Left lung (tissue), 10 donors: ENCODE measurements around the gene FAM168A. TPM values are rescaled to one million over a fixed set of nuclear protein-coding genes. Genes with fewer than 3 reads are reported as not detected.

Experiments
- ATAC-seq: fragments of 200-7000 bp; cut with Tn5 transposase; one replicate; pipeline ENCODE4 v1.9.1; 2020; ENCODE audit warnings: moderate library complexity
- DNase-seq, 4 donors: peaks; one replicate each; pipeline ENCODE4 v3.0.0-alpha.2; 2013 to 2020
- H3K27ac ChIP-seq, 2 donors: fragments of 200-600 bp; sonication (generic) in 1 of 2; one replicate each; pipeline versions ENCODE4 v1.5.0 to v1.8.0; 2020 to 2021
- H3K27me3 ChIP-seq, 2 donors: fragments of 200-600 bp; sonication (generic) in 1 of 2; one replicate each; pipeline versions ENCODE4 v1.5.0 to v1.8.0; 2020 to 2021
- H3K36me3 ChIP-seq, 2 donors: fragments of 200-600 bp; sonication (generic) in 1 of 2; one replicate each; pipeline versions ENCODE4 v1.5.0 to v1.8.0; 2020 to 2021
- H3K4me1 ChIP-seq, 2 donors: fragments of 200-600 bp; one replicate each; pipeline ENCODE4 v1.8.0; 2021
- H3K4me3 ChIP-seq, 2 donors: fragments of 200-600 bp; sonication (generic) in 1 of 2; one replicate each; pipeline versions ENCODE4 v1.5.0 to v1.8.0; 2020 to 2021; ENCODE audit warnings: mild to moderate bottlenecking in 1 of 2
- H3K9me3 ChIP-seq, 2 donors: fragments of 200-600 bp; sonication (generic) in 1 of 2; one replicate each; pipeline versions ENCODE4 v1.5.0 to v1.8.0; 2020 to 2021
- intact Hi-C, 2 donors: fragments of 100-400 bp; cut with DNase I; formaldehyde crosslinking; loops; one replicate each; pipeline versions ENCODE4 v1.11.2 to v1.14.2; 2022
- polyA plus RNA-seq, 6 donors: library from polyadenylated mRNA; unstranded; fragments of 120-200 nt; gene quantifications; one replicate each; pipeline ENCODE4 v1.2.1, GENCODE V29; 2013; ENCODE audit not compliant: insufficient read length in 6 of 6
- total RNA-seq, 2 donors: library from RNA; stranded (reverse); fragmentation: NEBNext Ultra II Directional; extraction: Animal tissue kit (Norgen Biotek cat#: 25700); gene quantifications; one replicate each; pipeline ENCODE4 v1.2.1, GENCODE V29; 2021
- TF ChIP-seq, protein P1 (sequence below), 2 donors: fragments of 200-600 bp; sonication (generic) in 1 of 2; IDR thresholded peaks; one replicate each; pipeline versions ENCODE4 v1.5.0 to v1.8.0; 2021; ENCODE audit warnings: antibody characterized with exemption in 2 of 2
- donor health status: DM: no; HTN: yes; CAD: no.
- donor health status: DM: no; HTN: no; CAD: no.

The FAM168A gene
- total and polyA plus RNA-seq, 8 donors: 28.2 to 43.9 (median 41.6) TPM

DNA sequence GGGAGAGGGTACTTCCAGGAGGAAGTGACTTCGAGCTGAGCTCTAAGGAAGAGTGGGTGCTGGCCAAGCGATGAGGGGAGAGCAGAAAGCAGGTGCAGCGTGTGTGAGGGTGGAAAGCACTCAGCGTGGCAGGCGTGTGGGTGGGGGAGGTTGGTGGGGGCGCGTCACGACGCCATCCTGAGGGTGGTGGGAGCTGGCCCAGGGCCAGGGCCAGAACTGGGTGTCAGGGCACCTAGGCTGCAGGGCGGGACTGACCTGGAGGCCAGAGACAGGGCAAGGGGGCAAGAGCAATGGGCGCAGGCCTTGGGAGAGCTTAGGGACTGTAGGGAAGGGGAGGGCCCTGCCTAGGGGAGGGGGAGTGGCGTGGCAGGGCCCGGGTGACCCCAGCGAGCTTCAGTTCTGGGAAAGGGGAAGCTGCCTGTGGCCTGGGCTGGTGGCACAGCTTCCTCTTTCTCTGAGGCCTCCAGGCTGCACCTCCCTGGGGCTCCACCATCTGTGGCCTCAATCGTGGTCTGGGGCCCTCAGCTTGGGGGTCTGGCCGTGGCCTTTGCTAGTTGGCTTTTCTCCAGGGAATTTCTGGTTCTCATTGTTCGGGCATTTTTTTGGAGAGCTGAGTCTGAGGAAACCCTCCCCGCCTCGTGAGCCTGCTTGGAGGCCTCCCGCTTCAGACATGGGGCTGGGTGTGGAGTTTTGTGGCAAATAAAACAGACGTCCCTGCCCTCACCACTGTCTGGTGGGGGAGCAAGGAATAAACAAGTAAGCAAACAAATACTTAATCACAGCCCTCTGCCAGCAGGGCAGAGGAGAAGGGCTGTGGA, 212.8 kb downstream of the FAM168A start:
- H3K9me3 ChIP-seq: no peaks in the 10 kb centered on the region
- peak overlapping the region in 1 of 2 donors; percentile 26 for H3K4me3 ChIP-seq
- ATAC-seq (peak; percentile 62), DNase-seq (peak in 3 of 4 donors; percentile 29 to 95 (median 91))
- H3K4me1 ChIP-seq: peaks cover 58 to 98% of the 10 kb centered on the region in 2 donors
- intact Hi-C loops: no loop called here
- TF ChIP-seq, protein P1, sequence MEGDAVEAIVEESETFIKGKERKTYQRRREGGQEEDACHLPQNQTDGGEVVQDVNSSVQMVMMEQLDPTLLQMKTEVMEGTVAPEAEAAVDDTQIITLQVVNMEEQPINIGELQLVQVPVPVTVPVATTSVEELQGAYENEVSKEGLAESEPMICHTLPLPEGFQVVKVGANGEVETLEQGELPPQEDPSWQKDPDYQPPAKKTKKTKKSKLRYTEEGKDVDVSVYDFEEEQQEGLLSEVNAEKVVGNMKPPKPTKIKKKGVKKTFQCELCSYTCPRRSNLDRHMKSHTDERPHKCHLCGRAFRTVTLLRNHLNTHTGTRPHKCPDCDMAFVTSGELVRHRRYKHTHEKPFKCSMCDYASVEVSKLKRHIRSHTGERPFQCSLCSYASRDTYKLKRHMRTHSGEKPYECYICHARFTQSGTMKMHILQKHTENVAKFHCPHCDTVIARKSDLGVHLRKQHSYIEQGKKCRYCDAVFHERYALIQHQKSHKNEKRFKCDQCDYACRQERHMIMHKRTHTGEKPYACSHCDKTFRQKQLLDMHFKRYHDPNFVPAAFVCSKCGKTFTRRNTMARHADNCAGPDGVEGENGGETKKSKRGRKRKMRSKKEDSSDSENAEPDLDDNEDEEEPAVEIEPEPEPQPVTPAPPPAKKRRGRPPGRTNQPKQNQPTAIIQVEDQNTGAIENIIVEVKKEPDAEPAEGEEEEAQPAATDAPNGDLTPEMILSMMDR (IDR thresholded peaks at IDR 0.05): no peak
- H3K27ac ChIP-seq: peak overlapping the region; percentile 85 to 95
- peaks cover 0 to 7% of the 10 kb centered on the region in 2 donors for H3K36me3 ChIP-seq
- no peaks in the 10 kb centered on the region for H3K27me3 ChIP-seq

DNA sequence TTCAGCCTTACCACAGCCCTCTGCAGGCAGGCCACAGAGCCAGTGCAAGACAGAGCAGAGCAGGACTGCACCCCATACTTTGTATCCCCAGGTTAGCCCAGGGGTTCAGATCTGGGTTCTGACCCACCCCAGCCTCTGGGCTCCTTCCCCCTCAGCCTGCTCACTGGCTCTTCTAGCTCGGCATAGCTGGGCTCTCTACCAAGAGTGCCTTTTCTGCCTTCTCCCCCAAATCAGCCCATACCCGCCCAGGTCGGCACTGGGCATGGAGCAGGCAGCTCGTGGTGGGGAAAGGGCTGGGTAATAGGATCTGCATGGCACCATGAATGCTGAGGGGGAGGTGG, 213.4 kb downstream of the FAM168A start:
- H3K27me3 ChIP-seq: no peaks in the 10 kb centered on the region
- H3K27ac ChIP-seq: peak overlapping the region; percentile 85 to 95
- H3K4me1 ChIP-seq: peaks cover 64 to 100% of the 10 kb centered on the region in 2 donors
- no peak overlapping the region for H3K4me3 ChIP-seq
- intact Hi-C loops: no loop called here
- TF ChIP-seq, protein P1 (IDR thresholded peaks at IDR 0.05): no peak
- H3K9me3 ChIP-seq: no peaks in the 10 kb centered on the region
- ATAC-seq (no peak), DNase-seq (no peak)
- peaks cover 0 to 7% of the 10 kb centered on the region in 2 donors for H3K36me3 ChIP-seq

GRCh38 chr11:73384125-73384441, 213.8 kb downstream of the FAM168A start:
- TF ChIP-seq, protein P1 (IDR thresholded peaks at IDR 0.05): no peak

DNA sequence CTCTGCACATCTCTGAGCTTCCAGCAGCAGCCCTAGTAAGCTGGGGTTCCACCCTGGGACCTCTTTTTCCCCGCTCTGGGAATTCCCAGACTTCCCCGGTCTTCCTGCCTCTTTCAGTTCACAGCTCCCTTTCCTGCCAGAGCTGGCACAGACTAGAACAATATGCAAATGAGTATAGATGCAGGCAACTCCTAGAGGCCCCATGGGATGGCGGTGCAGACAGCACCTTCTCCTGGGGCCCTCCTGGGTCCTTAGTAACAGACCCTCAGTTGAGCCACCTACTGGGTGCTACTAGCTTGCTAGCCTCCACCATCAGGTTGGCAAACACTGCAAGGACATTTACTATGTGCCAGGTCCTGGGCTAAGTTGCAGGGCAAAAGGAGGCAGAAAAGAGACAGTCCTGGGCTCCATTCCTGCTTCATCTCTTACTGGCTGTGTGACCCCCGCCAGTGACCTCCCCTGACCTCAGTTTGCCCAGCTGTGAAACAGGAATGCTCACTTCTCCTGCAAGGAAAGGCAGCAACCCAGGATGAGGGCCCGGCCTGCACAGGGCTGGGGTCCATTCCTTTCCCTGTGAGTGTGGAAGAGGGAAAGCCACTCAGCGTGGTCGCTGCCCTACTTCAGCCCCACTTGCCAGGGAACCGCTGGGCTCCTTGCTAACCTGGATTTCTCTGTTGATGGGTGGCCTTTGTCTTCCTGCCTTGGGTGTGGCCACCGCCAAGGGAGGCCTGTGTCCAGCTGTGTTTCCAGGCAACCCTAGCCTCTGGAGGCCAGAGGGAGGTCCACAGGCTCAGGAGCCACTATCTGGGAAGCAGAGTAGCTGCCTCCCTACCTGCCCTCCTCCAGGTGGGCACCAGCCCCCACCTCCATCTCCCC, 214.4 kb downstream of the FAM168A start:
- ATAC-seq: no peak
- peak overlapping the region in 1 of 2 donors; percentile 1 for H3K4me3 ChIP-seq
- no peaks in the 10 kb centered on the region for H3K36me3 ChIP-seq
- H3K9me3 ChIP-seq: no peaks in the 10 kb centered on the region
- H3K4me1 ChIP-seq: peaks cover 67 to 100% of the 10 kb centered on the region in 2 donors
- intact Hi-C loops: no loop called here
- peak in 1 of 4 donors; percentile 36 for DNase-seq
- TF ChIP-seq, protein P1 (IDR thresholded peaks at IDR 0.05): no peak
- H3K27ac ChIP-seq: peak overlapping the region; percentile 23 to 95
- no peaks in the 10 kb centered on the region for H3K27me3 ChIP-seq

More at GRCh38 chr11:73384125-73384441, 213.8 kb downstream of the FAM168A start:
- Histone ChIP-seq H3K9me3 (no peaks in the 10 kb centered on the region), H3K4me3 (no peak overlapping the region), H3K27me3 (no peaks in the 10 kb centered on the region), H3K27ac (peak overlapping the region; percentile 85 to 95), H3K36me3 (peaks cover 0 to 2% of the 10 kb centered on the region in 2 donors), H3K4me1 (peaks cover 67 to 100% of the 10 kb centered on the region in 2 donors)
- intact Hi-C loops: no loop called here
- DNase-seq: no peak
- no peak for ATAC-seq

GRCh38 chr11:73382747-73383146, 215.2 kb downstream of the FAM168A start:
- Histone ChIP-seq H3K4me1 (peaks cover 62 to 100% of the 10 kb centered on the region in 2 donors), H3K27ac (peak overlapping the region; percentile 23 to 95), H3K27me3 (no peaks in the 10 kb centered on the region), H3K36me3 (no peaks in the 10 kb centered on the region), H3K4me3 (peak overlapping the region in 1 of 2 donors; percentile 1), H3K9me3 (no peaks in the 10 kb centered on the region)
- TF ChIP-seq, protein P1 (IDR thresholded peaks at IDR 0.05): no peak
- intact Hi-C loops: no loop called here
- no peak for ATAC-seq
- peak in 1 of 4 donors; percentile 43 for DNase-seq
